Activated T-helper 2 cell treated with anti-CD3 and anti-CD28 coated beads, Interferon-gamma antibody, Interleukin-2, Interleukin-4, amounts not matched to agents 10 μg/mL and 5 μg/mL and 100 μg/mL, durations not matched to agents 14 hours and 24 hours and 36 hours (primary cell): ENCODE measurements around the gene NR2F2. TPM values are rescaled to one million over a fixed set of nuclear protein-coding genes. Genes with fewer than 3 reads are reported as not detected.

Experiments used
- DNase-seq: peaks from one replicate; pipeline ENCODE4 v3.0.0; 2021; ENCODE audit warnings: low spot score
- H3K27ac Mint-ChIP-seq: one replicate; pipeline ENCODE4 v1.8.0; 2021; ENCODE audit warnings: mixed read lengths
- H3K27me3 Mint-ChIP-seq: one replicate; pipeline ENCODE4 v1.8.0; 2021; ENCODE audit warnings: low read depth, mixed read lengths
- H3K36me3 Mint-ChIP-seq: one replicate; pipeline ENCODE4 v1.8.0; 2021; ENCODE audit warnings: low read depth, mixed read lengths
- H3K4me1 Mint-ChIP-seq: one replicate; pipeline ENCODE4 v1.8.0; 2021; ENCODE audit warnings: low read depth, mixed read lengths
- H3K4me3 Mint-ChIP-seq: one replicate; pipeline ENCODE4 v1.8.0; 2021; ENCODE audit warnings: low read depth, mild to moderate bottlenecking, moderate library complexity, mixed read lengths
- H3K9me3 Mint-ChIP-seq: one replicate; pipeline ENCODE4 v1.8.0; 2021; ENCODE audit warnings: mixed read lengths
- intact Hi-C: fragments of 100-400 bp; cut with micrococcal nuclease; formaldehyde crosslinking; loops from one replicate; pipeline ENCODE4 v1.15.1; 2023
- total RNA-seq: library from RNA; stranded (reverse); gene quantifications from 2 replicates; pipeline ENCODE4 v1.2.3, GENCODE V29; 2022

NR2F2 gene
- total RNA-seq, 1 donor from 2014 or later = not detected

GRCh38 chr15:96343113-96344059, 12.9 kb downstream of the NR2F2 start:
- H3K9me3 Mint-ChIP-seq = no peaks in the 10 kb centered on the region
- H3K4me3 Mint-ChIP-seq = no peak overlapping the region
- intact Hi-C loops = loop anchor here (2.0 to 10.0 kb wide), 3 partner anchors 15 to 1319 kb away; no protein-coding TSS in a partner anchor
- no peak overlapping the region for H3K27ac Mint-ChIP-seq
- peaks cover 91% of the 10 kb centered on the region for H3K27me3 Mint-ChIP-seq
- no peak for DNase-seq
- no peaks in the 10 kb centered on the region for H3K36me3 Mint-ChIP-seq
- no peaks in the 10 kb centered on the region for H3K4me1 Mint-ChIP-seq

- peaks cover 93% of the 10 kb centered on the region for H3K27me3 Mint-ChIP-seq
- H3K27ac Mint-ChIP-seq = no peak overlapping the region
- no peaks in the 10 kb centered on the region for H3K36me3 Mint-ChIP-seq
- H3K9me3 Mint-ChIP-seq = no peaks in the 10 kb centered on the region
- no peak overlapping the region for H3K4me3 Mint-ChIP-seq
- H3K4me1 Mint-ChIP-seq = no peaks in the 10 kb centered on the region
- intact Hi-C loops = loop anchor here (2.0 to 10.0 kb wide), 2 partner anchors 19 to 1319 kb away; no protein-coding TSS in a partner anchor
- DNase-seq = no peak
Measured at GRCh38 chr15:96344060-96344705, 13.7 kb downstream of the NR2F2 start.

- Mint-ChIP-seq H3K27ac (no peak overlapping the region), H3K9me3 (no peaks in the 10 kb centered on the region), H3K4me3 (no peak overlapping the region), H3K4me1 (no peaks in the 10 kb centered on the region), H3K36me3 (no peaks in the 10 kb centered on the region), H3K27me3 (peaks cover 94% of the 10 kb centered on the region)
- intact Hi-C loops = loop anchor here (2.0 to 10.0 kb wide), 4 partner anchors 18 to 1320 kb away; no protein-coding TSS in a partner anchor
- DNase-seq = no peak
Measured at GRCh38 chr15:96344706-96345559, 14.4 kb downstream of the NR2F2 start.

GRCh38 chr15:96345560-96346399, 15.3 kb downstream of the NR2F2 start:
- intact Hi-C loops = loop anchor here (2.0 to 10.0 kb wide), 4 partner anchors 17 to 1321 kb away; no protein-coding TSS in a partner anchor
- Mint-ChIP-seq H3K27me3 (peaks cover 95% of the 10 kb centered on the region), H3K4me3 (no peak overlapping the region), H3K27ac (no peak overlapping the region), H3K36me3 (no peaks in the 10 kb centered on the region), H3K9me3 (no peaks in the 10 kb centered on the region), H3K4me1 (no peaks in the 10 kb centered on the region)
- DNase-seq = no peak

- Mint-ChIP-seq H3K27me3 (peaks cover 96% of the 10 kb centered on the region), H3K36me3 (no peaks in the 10 kb centered on the region), H3K27ac (no peak overlapping the region), H3K4me1 (no peaks in the 10 kb centered on the region), H3K9me3 (no peaks in the 10 kb centered on the region), H3K4me3 (no peak overlapping the region)
- no peak for DNase-seq
- intact Hi-C loops = loop anchor here (5.0 to 10.0 kb wide), 3 partner anchors 71 to 1322 kb away; no protein-coding TSS in a partner anchor
Measured at GRCh38 chr15:96346409-96346970, 16.0 kb downstream of the NR2F2 start.

- Mint-ChIP-seq H3K27ac (no peak overlapping the region), H3K4me3 (no peak overlapping the region), H3K27me3 (peaks cover 94% of the 10 kb centered on the region), H3K9me3 (no peaks in the 10 kb centered on the region), H3K4me1 (no peaks in the 10 kb centered on the region), H3K36me3 (no peaks in the 10 kb centered on the region)
- no peak for DNase-seq
- intact Hi-C loops = loop anchor here (5.0 to 10.0 kb wide), 3 partner anchors 70 to 1323 kb away; no protein-coding TSS in a partner anchor
Measured at GRCh38 chr15:96347181-96348111, 16.9 kb downstream of the NR2F2 start.

- H3K27ac Mint-ChIP-seq = no peak overlapping the region
- no peak overlapping the region for H3K4me3 Mint-ChIP-seq
- peaks cover 93% of the 10 kb centered on the region for H3K27me3 Mint-ChIP-seq
- no peaks in the 10 kb centered on the region for H3K4me1 Mint-ChIP-seq
- no peaks in the 10 kb centered on the region for H3K36me3 Mint-ChIP-seq
- intact Hi-C loops = loop anchor here (5.0 to 10.0 kb wide), 3 partner anchors 69 to 1324 kb away; no protein-coding TSS in a partner anchor
- H3K9me3 Mint-ChIP-seq = no peaks in the 10 kb centered on the region
- no peak for DNase-seq
Measured at GRCh38 chr15:96348112-96349027, 17.9 kb downstream of the NR2F2 start.

- Mint-ChIP-seq H3K4me1 (no peaks in the 10 kb centered on the region), H3K36me3 (no peaks in the 10 kb centered on the region), H3K4me3 (no peak overlapping the region), H3K9me3 (no peaks in the 10 kb centered on the region), H3K27ac (no peak overlapping the region), H3K27me3 (peaks cover 90% of the 10 kb centered on the region)
- intact Hi-C loops = loop anchor here (5.0 to 10.0 kb wide), 3 partner anchors 68 to 1324 kb away; no protein-coding TSS in a partner anchor
- DNase-seq = no peak
Measured at GRCh38 chr15:96349034-96349856, 18.7 kb downstream of the NR2F2 start.

GRCh38 chr15:96349857-96350720, 19.6 kb downstream of the NR2F2 start:
- no peak overlapping the region for H3K27ac Mint-ChIP-seq
- no peaks in the 10 kb centered on the region for H3K4me1 Mint-ChIP-seq
- no peak for DNase-seq
- no peaks in the 10 kb centered on the region for H3K36me3 Mint-ChIP-seq
- H3K9me3 Mint-ChIP-seq = no peaks in the 10 kb centered on the region
- no peak overlapping the region for H3K4me3 Mint-ChIP-seq
- peaks cover 82% of the 10 kb centered on the region for H3K27me3 Mint-ChIP-seq
- intact Hi-C loops = loop anchor here (5.0 to 10.0 kb wide), 4 partner anchors 67 to 1765 kb away; no protein-coding TSS in a partner anchor
